HG03521 (cell line): ENCODE data around the gene DIP2C.
"Not testable (repeated sequence)": the region's sequence is repeated elsewhere in the genome, so short reads cannot be mapped to it uniquely, and the experiment has no call there.

Experiments used
- ATAC-seq: cut with Tn5 transposase; IDR thresholded peaks from one replicate; pipeline ENCODE4 v1.9.1; 2021; ENCODE audit warnings: mild to moderate bottlenecking, moderate library complexity; ENCODE audit not compliant: unreplicated experiment

Gene DIP2C

GRCh38 chr10:543862-544822 is 145.3 kb downstream of the DIP2C start:
- ATAC-seq = no peak

GRCh38 chr10:543131-543530 is 146.3 kb downstream of the DIP2C start:
- no peak for ATAC-seq

DNA sequence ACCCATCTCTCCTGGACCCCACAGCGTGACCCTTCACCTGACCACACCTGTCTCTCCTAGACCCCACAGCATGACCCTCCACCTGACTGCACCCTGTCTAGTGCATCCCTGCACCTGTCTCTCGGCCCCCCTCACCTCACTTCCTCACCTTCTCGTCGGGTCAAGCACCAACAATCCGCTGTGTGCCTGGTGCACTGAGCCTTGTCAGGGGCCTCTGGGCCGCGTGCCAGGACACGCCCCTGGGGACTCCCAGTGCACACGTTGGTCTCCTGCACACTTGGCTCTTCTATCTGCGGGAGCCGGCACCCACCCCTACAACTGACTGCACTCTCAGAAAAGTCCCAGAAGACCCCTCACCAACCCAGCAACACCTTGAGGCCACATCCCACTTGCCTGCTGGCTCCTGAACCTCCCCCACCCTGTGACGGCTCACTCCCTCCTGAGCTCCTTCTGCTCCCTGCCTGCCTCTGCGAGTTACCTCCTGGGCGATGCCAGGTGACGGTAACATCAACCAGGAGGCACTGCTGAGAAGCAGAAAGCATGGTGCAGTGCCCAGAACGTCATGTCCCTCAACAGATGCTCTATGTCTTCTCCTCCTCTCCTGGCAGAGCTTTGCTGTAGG is 147.6 kb downstream of the DIP2C start:
- ATAC-seq = no peak

GRCh38 chr10:541041-541440 is 148.4 kb downstream of the DIP2C start:
- ATAC-seq = no peak

DNA sequence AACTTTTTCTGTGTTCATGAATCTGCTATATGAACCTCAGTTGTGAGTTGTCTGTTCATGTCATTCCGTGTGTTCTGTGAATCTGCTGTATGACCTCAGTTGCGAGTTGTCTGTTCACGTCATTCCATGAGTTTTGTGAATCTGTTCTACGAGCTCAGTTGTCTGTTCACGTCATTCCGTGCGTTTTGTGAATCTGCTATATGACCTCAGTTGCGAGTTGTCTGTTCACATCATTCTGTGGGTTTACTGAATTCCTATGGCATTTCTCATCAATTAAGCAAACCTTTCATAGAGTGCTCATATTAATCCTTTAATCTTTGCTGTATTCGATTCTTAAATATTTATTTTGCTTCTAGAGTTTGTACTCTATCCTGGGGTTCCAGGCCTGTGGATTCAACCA is 150.6 kb downstream of the DIP2C start:
- ATAC-seq = no peak

- ATAC-seq = no peak
These were observed 152.5 kb downstream of the DIP2C start for GRCh38 chr10:536935-537334.

DNA sequence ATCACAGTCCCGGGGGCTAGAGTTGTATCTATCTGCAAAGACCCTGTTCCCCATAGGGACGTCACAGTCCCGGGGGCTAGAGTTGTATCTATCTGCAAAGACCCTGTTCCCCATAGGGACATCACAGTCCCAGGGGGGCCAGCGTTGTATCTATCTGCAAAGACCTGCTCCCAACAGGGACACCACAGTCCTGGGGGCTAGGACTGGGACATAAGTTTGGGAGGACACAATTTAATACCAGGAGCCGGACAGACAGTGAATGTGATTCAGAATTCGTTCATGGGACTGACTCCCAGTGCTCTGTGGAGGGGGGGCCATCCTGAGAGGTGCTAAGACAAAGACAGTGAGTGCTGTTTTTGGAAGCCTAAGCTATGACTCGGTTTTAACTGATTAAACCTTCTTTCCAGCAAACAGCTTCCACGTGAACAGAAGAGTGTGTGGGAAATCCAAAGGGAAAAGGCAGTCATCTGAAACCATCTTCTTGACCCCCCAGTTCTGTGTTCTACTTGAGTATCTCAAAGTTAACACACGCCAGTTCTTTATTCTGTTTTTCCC is 153.0 kb downstream of the DIP2C start:
- no peak for ATAC-seq

- ATAC-seq = no peak
These were observed 153.5 kb downstream of the DIP2C start for GRCh38 chr10:535952-536351.

DNA sequence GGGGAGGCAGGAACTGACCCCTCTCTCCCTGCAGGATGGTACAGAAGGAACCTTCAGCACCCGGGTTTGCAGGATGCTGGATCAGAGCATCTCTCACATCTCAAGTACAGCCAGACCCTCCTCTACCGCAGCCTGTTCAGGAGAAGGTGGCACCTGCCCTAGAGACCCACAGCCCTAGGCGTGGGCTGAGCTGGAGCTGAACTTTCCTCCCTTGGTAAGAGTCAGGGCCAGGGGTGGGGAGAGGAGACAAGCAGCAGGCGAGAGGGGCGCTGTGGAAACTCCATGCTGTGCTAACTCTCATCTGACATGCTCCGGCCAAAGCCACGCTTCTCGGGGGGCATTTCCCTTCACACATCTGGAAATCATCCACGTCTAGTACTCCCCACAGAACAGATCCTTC is 154.4 kb downstream of the DIP2C start:
- ATAC-seq = no peak

- no peak for ATAC-seq
These were observed 155.4 kb downstream of the DIP2C start for GRCh38 chr10:534047-534566.

GRCh38 chr10:533611-534010 is 155.9 kb downstream of the DIP2C start:
- no peak for ATAC-seq

- ATAC-seq = no peak
These were observed 156.3 kb downstream of the DIP2C start for GRCh38 chr10:533186-533585.

DNA sequence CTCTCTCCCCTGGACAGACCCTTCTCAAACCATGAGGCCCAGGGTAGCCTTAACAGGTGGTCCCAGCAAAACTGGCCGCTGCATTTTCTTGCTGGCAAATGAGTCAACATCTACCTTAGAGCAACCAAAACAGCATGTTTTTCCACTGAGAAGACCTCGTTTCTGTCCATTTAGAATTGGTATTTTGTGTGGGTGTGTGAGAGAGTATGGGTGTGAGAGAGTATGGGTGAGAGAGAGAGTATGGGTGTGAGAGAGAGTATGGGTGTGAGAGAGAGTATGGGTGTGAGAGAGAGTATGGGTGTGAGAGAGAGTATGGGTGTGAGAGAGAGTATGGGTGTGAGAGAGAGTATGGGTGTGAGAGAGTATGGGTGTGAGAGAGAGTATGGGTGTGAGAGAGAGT is 157.1 kb downstream of the DIP2C start:
- ATAC-seq = not testable (repeated sequence)

DNA sequence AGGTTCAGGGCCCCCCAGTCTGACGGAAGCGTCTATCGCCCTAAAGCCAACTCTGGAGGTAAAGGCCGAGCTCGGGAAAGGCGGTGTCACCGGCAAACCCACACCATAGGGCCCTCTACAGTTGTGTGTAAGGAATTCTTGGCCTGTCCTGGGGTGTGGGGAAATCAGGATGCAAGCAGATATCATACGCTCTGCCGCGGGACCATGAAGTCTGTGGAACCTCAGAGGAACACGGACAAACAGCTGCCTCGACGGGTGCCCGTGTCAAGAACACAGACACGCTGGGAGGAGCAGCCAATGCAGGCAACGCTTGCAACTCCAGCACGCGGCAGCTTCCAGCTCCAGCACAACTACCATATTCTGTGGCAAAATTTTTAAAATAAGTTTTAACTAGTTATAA is 157.9 kb downstream of the DIP2C start:
- no peak for ATAC-seq

- ATAC-seq = no peak
These were observed 158.8 kb downstream of the DIP2C start for GRCh38 chr10:530717-531116.

DNA sequence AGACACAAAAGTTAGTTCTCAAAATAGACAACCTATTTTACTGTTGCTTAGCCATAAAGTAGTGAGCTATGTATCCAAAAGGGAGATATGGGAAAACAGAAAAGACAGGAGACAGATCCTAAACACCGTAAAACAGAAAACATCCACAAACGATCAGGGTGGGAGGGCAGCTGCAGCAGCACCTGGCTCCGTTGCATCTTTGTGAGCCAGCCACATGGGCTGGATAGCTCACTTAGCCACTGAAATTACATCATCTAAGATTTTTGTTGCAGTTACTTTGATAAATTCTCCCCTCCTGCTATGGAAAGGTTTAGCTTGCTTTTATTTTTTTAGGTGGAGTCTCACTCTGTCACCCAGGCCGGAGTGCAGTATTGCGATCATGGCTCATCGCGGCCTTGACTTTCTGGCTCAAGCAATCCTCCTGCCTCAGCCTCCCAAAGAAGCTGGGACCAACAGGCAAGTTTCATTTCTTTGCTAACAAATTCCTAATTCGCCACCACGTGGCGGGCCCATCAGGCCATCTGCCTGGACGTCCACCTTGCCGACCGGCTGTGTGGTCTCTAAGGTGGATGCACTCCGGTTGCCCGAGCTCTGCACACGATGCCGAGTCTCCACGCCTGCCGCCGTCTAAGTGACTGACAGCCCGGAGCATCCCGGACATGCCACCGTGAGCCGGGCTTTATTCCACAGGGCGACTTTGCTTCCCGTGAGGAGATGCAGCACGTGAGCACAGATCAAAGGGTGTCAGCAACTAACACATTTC is 159.8 kb downstream of the DIP2C start:
- ATAC-seq = no peak

GRCh38 chr10:528173-529165 is 161.0 kb downstream of the DIP2C start:
- ATAC-seq = no peak

DNA sequence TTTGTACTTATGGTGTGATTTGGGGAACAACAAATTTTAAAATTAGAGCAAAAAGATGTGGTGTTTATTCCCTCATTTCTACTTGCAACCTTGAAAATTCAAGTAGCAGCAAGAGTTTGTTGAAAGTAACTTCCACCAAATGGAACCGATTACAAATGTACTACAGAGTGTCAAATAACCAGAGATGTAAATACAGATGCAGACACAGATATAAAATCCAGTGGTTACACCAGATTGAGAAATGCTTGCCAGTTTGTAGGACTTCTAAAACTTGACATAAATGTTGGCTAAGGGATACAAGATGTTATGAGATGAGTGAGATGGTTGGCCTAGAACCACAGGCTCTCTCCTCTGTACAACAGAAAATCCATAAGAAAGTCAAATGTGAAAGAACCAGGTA is 162.1 kb downstream of the DIP2C start:
- ATAC-seq = no peak

DNA sequence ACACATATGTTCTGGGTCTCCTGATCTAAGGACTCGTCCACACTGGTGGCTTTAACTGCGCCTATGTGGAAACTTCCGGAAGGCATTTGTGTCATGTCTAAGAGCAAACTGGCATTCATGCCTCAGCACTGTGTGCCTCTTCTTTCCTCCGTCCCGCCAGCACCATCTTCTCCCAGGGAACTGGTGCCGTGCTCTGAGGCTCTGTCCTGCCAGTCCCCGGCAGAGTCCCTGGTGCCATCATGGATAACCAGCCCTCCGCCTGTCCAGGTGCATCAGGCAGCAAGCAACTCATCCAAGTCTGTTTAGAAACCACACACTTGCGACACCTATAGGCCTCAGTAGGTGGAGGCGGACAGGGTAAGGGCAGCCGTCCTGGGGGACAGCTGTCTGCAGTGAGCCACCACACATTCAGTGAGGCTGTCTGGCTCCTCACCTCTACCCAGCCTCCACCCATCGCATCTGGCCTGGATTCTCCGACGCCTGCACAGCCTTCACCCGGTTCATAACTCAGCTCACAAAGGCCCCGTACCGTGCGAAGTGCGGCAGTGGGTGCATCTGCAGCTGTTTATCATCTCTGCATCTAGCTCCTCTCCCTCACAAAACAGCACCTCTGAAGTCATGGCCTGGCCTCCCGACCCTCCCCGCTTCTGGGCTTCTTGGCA is 162.7 kb downstream of the DIP2C start:
- ATAC-seq = no peak
